Spleen (tissue), 11 donors: ENCODE measurements around the gene OSGIN1. TPM values are rescaled to one million over a fixed set of nuclear protein-coding genes. Genes with fewer than 3 reads are reported as not detected.

Experiments used
- DNase-seq: peaks from one replicate; pipeline ENCODE4 v3.0.0-alpha.2; 2020
- H3K27ac ChIP-seq, 8 donors: fragments of 200-600 bp; sonication (generic) in 7 of 8; 1 replicate in 4 of 8; 2 replicates in 4 of 8; pipeline versions ENCODE4 v1.5.0 to v1.8.0; 2016 to 2021; ENCODE audit warnings: inconsistent platforms in 4 of 8, mild to moderate bottlenecking in 4 of 8, moderate library complexity in 1 of 8
- H3K27me3 ChIP-seq, 7 donors: fragments of 200-600 bp; sonication (generic) in 6 of 7; replicated peaks in 1 of 7; 1 replicate in 4 of 7; 2 replicates in 3 of 7; pipeline versions ENCODE4 v1.5.0 to v1.8.0; 2016 to 2021; ENCODE audit warnings: inconsistent platforms in 3 of 7, mild to moderate bottlenecking in 1 of 7
- H3K36me3 ChIP-seq, 6 donors: fragments of 200-600 bp; sonication (generic) in 5 of 6; 1 replicate in 4 of 6; 2 replicates in 2 of 6; pipeline versions ENCODE4 v1.5.0 to v1.8.0; 2016 to 2021; ENCODE audit warnings: inconsistent platforms in 2 of 6
- H3K4me1 ChIP-seq, 6 donors: fragments of 200-600 bp; sonication (generic) in 5 of 6; 1 replicate in 3 of 6; 2 replicates in 3 of 6; pipeline versions ENCODE4 v1.5.0 to v1.8.0; 2016 to 2021; ENCODE audit warnings: inconsistent platforms in 3 of 6
- H3K4me3 ChIP-seq, 8 donors: fragments of 200-600 bp; sonication (generic) in 7 of 8; 1 replicate in 4 of 8; 2 replicates in 4 of 8; pipeline versions ENCODE4 v1.5.0 to v1.8.0; 2016 to 2021; ENCODE audit warnings: inconsistent platforms in 4 of 8, mild to moderate bottlenecking in 4 of 8, moderate library complexity in 2 of 8
- H3K9me3 ChIP-seq, 8 donors: fragments of 200-600 bp; sonication (generic) in 7 of 8; 1 replicate in 4 of 8; 2 replicates in 4 of 8; pipeline versions ENCODE4 v1.5.0 to v1.8.0; 2016 to 2021; ENCODE audit warnings: inconsistent platforms in 4 of 8
- CTCF ChIP-seq, 11 experiments: fragments of 200-600 bp in 7 of 11; fragments of 450-650 bp in 4 of 11; sonication (generic) in 4 of 11; IDR thresholded peaks in 8 of 11; conservative IDR thresholded peaks in 3 of 11; 1 replicate in 7 of 11; 2 replicates in 4 of 11; pipeline versions ENCODE4 v1.4.0 to v1.8.0; 2016 to 2021; ENCODE audit warnings: antibody characterized with exemption in 11 of 11, inconsistent platforms in 4 of 11, mild to moderate bottlenecking in 1 of 11
- POLR2A ChIP-seq, 3 donors: fragments of 450-650 bp; IDR thresholded peaks; one replicate each; pipeline ENCODE4 v1.5.1; 2017; ENCODE audit warnings: antibody characterized with exemption in 3 of 3, mild to moderate bottlenecking in 1 of 3
- POLR2AphosphoS5 ChIP-seq, 3 donors: sonication (generic); formaldehyde crosslinking; IDR thresholded peaks; one replicate each; pipeline ENCODE4 v1.5.1; 2017; ENCODE audit warnings: antibody characterized with exemption in 3 of 3
- WGBS, 5 donors: extraction: QIAGEN DNeasy Blood & Tissue Kit in 3 of 5; methylation state at CpG; one replicate each; pipeline versions ENCODE4 v1.1.5 to v1.1.7; 2013 to 2018; 5-methylcytosine and 5-hydroxymethylcytosine counted together
- intact Hi-C: fragments of 100-400 bp; cut with DNase I; formaldehyde crosslinking; loops from one replicate; pipeline ENCODE4 v1.15.0; 2023; ENCODE audit warnings: low total_unique reads
- polyA plus RNA-seq, 3 donors: library from polyadenylated mRNA; stranded (reverse); fragments of 200-250 nt; gene quantifications; one replicate each; pipeline ENCODE4 v1.2.1, GENCODE V29; 2013
- total RNA-seq, 7 donors: library from RNA; depleted of rRNA in 3 of 7; stranded (reverse); fragments of >200 nt in 3 of 7; fragmentation: NEBNext Ultra II Directional in 4 of 7; extraction: Animal tissue kit (Norgen Biotek cat#: 25700) in 4 of 7; gene quantifications; one replicate each; pipeline versions ENCODE4 v1.1.0 to v1.2.1, GENCODE V29; 2016 to 2021
- donor health status: healthy with polysubstance abuse.
- donor health status: DM: no; HTN: no; CAD: no; lungs with moderate emphysema.
- donor health status: DM: no; HTN: no; CAD: no.
- donor health status: Bipolar disorder and iron deficiency.
- donor health status: healthy.
- donor health status: DM: no; HTN: no; CAD: no.
- donor health status: DM: yes; HTN: yes; CAD: no.

OSGIN1 gene
- total and polyA plus RNA-seq, 10 donors: 2.3 to 13.5 (median 9.0) TPM

- Histone ChIP-seq H3K4me1 (no peaks in the 10 kb centered on the region), H3K27ac (no peak overlapping the region), H3K36me3 (peaks cover 5 to 96% (median 65%) of the 10 kb centered on the region in 6 donors), H3K4me3 (no peak overlapping the region), H3K27me3 (no peaks in the 10 kb centered on the region), H3K9me3 (no peaks in the 10 kb centered on the region)
- TF ChIP-seq CTCF (IDR thresholded peaks at IDR 0.05 in 8 of 11, conservative IDR thresholded peaks at IDR 0.05 in 3 of 11) (no peak), POLR2AphosphoS5 (IDR thresholded peaks at IDR 0.05) (no peak), POLR2A (IDR thresholded peaks at IDR 0.05) (no peak)
- 95 to 98% (median 97%) methylated on average over 50 to 51 of the region's 51 CpGs for WGBS, 5 donors
- peak; percentile 41 for DNase-seq
- intact Hi-C loops: no loop called here
Measured at GRCh38 chr16:83917152-83918120, 35.6 kb upstream of the OSGIN1 start.

GRCh38 chr16:83920894-83921491 is 32.0 kb upstream of the OSGIN1 start:
- intact Hi-C loops: no loop called here
- WGBS, 5 donors: 84 to 89% (median 89%) methylated on average over 2 of the region's 2 CpGs
- DNase-seq: no peak
- no peak for TF ChIP-seq CTCF (IDR thresholded peaks at IDR 0.05 in 8 of 11, conservative IDR thresholded peaks at IDR 0.05 in 3 of 11)
- TF ChIP-seq POLR2A (IDR thresholded peaks at IDR 0.05): no peak
- no peak for TF ChIP-seq POLR2AphosphoS5 (IDR thresholded peaks at IDR 0.05)
- H3K4me3 ChIP-seq: no peak overlapping the region
- no peaks in the 10 kb centered on the region for H3K4me1 ChIP-seq
- H3K9me3 ChIP-seq: no peaks in the 10 kb centered on the region
- H3K27ac ChIP-seq: no peak overlapping the region
- H3K36me3 ChIP-seq: peaks cover 0 to 83% (median 38%) of the 10 kb centered on the region in 6 donors
- H3K27me3 ChIP-seq: no peaks in the 10 kb centered on the region

GRCh38 chr16:83923581-83924365 is 29.3 kb upstream of the OSGIN1 start:
- H3K27me3 ChIP-seq: no peaks in the 10 kb centered on the region
- H3K4me1 ChIP-seq: peaks cover 0 to 10% (median 5%) of the 10 kb centered on the region in 6 donors
- H3K4me3 ChIP-seq: no peak overlapping the region
- H3K9me3 ChIP-seq: no peaks in the 10 kb centered on the region
- no peak overlapping the region for H3K27ac ChIP-seq
- TF ChIP-seq CTCF (IDR thresholded peaks at IDR 0.05 in 8 of 11, conservative IDR thresholded peaks at IDR 0.05 in 3 of 11) (no peak), POLR2AphosphoS5 (IDR thresholded peaks at IDR 0.05) (no peak), POLR2A (IDR thresholded peaks at IDR 0.05) (no peak)
- 88 to 94% (median 91%) methylated on average over 28 to 31 of the region's 31 CpGs for WGBS, 5 donors
- DNase-seq: peak; percentile 67
- H3K36me3 ChIP-seq: peaks cover 0 to 58% (median 17%) of the 10 kb centered on the region in 6 donors
- intact Hi-C loops: no loop called here
